Endometrium (tissue), 2 donors: ENCODE data around the gene MGMT.

ENCODE experiments used
- FAIRE-seq: peaks from 2 replicates; lab custom pipeline; 2012; peaks lifted over from hg19 to GRCh38; lab: Jason Lieb, UNC
- donor health status: control.
- donor health status: control.

MGMT gene

DNA sequence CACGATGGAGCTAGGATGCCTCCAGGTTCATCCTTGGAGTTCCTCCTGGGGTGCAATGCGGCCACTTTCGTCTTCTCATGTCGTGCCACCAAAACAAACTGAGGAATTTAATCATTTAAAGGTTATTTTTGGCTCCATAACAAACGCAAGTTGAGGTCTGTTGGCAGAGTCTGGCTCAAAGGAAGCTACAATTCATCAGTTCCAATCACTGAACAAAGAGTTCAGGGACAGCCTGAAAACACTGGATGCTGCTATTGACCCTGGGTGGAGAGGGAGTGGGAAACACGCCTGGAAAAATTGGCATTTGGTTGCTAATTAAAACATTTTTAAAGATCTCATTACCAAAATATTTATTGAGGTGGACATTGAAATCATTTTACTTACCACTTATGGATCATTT lies 11.4 kb upstream of the MGMT start:
- FAIRE-seq: no peak

DNA sequence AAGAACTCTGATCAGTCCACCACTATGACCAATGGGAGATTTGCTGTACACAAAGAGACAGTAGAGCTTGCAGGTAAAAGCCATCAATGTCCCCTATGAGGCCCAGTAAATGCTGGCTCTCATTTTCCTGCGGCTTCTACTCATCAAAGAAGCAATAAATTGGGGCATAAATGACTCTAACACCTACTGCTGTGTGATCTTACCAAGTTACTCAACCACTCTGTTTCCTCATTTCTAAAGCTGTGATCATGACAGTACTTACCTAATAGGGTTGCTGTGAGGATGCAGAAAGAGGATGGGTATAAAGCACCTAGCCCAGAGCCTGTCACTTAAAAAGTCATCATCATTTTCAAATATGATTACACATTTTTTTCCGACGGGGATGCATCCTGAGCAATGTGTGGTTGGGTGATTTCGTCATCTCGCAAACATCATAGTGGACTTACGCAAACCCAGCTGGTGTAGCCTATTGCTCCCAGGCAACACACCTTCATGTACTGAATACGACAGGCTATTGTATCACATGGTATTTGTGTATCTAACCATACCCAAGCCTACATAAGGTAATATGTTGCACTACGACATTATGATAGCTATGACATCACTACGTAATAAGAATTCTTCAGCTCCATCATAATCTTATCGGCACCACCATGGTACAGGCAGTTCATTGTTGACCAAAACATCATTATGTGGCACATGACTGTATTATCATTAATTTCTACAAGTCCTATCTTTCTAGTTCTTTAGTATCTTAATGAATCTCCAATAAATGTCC lies 7.1 kb upstream of the MGMT start:
- FAIRE-seq: no peak

DNA sequence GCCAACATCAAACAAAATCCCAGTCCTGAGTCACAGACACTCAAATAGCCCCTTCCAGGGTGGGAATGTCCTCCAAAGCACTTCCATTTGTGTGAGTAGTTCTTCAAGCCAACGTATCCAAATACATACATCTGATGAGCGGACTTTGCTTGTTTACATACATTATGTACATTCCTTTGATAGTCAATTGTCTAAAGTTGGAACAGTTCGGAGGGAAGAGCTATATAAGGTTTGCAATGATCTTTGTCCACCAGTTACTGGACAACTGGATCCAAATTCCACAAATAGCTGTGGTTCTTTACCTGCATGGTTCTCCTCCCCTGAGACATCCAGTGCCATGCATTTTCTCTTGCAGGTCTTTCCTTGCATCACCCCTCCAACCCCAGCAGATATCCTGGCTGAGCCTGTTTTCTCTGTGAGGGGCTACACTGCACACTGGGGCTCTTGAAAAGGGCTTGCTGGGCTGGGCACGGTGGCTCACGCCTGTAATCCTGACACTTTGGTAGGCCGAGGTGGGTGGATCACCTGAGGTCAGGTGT lies 4.7 kb upstream of the MGMT start:
- no peak for FAIRE-seq

DNA sequence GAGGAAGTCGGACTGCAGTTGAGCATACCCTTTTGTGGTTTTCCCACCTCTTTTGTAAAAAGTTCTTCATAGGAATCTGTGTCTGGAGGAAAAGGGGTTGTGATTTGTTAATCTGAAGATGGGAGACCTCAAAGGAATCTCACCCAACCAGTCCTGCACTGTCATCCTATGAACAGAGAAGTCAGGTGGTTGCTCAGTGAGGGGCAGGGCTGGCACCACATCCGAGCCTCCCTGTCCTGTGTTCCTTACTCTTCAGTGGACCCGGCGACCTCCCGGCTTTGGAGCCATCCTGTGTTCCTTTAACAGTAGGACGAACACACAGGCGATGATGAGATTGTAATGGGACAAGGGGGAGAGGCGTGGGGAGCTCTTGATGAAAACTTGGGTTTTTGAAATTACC lies 2.8 kb upstream of the MGMT start:
- no peak for FAIRE-seq

DNA sequence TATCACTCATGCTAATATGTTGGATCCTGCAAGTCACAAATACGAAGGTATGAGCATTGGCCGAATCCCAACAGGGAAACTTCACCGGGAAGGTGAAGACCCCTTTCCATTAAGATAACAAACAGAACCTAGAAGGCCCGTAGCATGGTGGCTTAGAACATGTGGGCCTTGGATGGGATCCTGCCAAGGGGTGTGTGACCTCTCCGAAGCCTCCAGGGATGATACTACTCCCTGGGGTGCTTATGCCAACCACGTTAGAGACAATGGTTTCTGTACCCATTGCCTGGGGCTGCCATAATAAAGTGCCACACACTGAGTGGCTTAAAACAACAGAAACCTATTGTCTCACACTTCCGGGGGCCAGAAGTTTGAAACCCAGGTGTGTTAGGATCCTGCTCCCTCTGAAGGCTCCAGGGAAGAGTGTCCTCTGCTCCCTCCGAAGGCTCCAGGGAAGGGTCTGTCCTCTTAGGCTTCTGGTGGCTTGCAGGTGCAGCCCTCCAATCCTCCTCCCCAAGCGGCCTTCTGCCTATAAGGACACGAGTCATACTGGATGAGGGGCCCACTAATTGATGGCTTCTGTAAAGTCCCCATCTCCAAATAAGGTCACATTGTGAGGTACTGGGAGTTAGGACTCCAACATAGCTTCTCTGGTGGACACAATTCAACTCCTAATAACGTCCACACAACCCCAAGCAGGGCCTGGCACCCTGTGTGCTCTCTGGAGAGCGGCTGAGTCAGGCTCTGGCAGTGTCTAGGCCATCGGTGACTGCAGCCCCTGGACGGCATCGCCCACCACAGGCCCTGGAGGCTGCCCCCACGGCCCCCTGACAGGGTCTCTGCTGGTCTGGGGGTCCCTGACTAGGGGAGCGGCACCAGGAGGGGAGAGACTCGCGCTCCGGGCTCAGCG lies 992 bp upstream of the MGMT start:
- FAIRE-seq: no peak

DNA sequence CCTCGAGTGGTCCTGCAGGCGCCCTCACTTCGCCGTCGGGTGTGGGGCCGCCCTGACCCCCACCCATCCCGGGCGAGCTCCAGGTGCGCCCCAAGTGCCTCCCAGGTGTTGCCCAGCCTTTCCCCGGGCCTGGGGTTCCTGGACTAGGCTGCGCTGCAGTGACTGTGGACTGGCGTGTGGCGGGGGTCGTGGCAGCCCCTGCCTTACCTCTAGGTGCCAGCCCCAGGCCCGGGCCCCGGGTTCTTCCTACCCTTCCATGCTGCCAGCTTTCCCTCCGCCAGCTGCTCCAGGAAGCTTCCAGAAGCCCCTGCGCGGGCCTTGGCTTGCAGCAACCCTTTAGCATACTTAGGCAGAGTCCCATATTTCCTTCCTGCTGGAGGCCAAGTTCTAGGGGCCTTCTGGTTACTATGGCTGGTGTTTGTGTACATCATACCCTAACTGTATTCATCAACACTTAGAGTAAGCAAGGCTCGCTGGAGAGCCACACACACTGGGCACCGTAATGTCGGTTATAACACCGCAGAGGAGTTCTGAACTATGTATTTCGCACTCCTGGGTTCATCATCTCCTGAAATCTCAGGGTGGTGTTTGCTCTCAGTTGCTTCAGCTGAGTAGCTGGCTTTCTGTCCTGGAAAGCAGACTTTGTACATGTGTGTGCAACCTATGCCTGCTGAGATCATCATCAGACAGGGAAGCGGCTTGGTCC lies 471 bp downstream of the MGMT start:
- FAIRE-seq: no peak

DNA sequence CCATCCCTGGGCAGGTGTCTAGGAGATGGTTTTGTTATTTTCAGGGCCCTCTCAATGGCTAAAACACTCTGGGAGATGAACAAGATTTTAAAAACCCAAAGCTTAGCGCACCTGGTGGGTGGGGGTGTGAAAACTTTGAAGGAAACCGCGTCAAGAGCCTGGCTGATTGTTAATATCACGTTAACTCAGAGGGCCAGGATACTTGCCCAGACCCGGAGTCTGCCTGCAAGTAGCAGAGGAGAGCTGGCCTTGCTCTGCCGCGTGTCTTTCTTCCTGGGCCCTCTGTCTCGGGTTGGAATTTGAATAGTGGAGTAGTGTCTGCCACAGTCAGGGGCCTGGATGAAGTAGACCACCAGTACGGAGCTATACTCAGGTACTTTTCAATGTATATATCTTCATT lies 1.1 kb downstream of the MGMT start:
- no peak for FAIRE-seq

DNA sequence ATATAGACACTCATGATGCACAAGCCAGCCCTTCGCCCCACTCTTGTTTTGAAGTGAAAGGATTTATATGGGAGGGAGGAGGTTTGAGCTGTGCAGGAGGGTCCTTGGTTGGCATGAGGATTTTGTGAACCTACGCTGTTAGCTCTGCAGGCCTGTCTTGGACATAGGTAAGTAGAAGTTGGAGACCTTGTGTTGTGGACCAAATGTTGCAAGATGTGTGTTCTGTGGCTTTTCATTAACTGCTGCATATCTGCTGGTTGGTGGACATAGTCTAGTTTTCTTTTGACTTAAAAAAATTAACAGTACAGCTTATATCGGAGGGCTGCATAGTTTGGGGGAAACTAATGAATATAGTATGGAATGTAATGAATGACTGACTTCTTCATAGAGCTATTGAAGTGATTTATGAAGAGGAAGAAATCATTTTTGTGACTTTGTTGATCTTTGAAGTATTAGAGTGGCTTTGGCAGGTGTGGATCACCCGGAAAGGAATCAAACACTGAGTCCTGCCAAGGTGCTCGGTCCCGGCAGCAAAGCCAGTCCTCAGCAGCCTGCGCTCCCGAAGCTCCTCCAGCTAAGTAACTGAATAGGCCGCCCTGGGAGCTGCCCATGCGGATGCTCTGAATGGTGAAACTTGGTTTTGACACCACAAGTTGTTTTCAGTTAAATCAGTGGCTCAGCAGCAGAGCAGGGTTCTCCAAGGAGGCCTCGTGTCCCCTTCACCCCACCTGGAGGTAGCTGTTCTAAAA lies 3.2 kb downstream of the MGMT start:
- FAIRE-seq: no peak

DNA sequence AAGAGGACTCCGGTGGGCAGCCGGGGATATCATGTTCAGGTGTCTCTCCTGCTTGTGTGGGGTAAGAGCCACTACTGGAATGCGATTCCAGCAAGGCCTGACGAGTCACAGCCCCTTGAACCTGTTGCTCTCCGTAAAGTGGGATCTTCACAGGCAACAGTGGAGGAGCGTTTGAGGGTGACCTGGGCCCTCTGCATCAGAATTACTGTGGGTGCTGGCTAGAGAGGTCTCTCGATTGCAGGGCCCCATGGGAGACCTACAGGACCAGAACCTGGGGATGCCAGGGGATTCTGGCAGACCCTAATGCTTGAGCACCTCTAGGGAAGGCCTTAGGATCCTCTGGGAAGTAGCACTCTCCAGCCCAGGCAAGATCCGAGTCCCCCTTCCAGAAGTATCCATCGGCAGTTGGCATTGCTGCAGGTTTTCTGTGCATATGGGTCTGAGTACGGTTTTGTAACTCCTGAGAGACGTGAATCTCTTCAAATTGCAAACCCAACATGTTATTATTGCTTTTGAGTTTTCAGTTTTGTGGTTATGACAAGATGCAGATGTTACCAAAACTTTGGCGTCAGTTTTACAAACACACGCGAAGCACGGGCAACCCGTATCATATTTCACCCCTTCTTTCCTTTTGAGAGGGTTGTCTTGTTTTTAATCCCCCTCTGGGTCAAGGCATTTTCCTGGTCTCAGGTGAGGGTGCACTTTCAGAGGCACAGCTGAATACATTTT lies 4.6 kb downstream of the MGMT start:
- no peak for FAIRE-seq

DNA sequence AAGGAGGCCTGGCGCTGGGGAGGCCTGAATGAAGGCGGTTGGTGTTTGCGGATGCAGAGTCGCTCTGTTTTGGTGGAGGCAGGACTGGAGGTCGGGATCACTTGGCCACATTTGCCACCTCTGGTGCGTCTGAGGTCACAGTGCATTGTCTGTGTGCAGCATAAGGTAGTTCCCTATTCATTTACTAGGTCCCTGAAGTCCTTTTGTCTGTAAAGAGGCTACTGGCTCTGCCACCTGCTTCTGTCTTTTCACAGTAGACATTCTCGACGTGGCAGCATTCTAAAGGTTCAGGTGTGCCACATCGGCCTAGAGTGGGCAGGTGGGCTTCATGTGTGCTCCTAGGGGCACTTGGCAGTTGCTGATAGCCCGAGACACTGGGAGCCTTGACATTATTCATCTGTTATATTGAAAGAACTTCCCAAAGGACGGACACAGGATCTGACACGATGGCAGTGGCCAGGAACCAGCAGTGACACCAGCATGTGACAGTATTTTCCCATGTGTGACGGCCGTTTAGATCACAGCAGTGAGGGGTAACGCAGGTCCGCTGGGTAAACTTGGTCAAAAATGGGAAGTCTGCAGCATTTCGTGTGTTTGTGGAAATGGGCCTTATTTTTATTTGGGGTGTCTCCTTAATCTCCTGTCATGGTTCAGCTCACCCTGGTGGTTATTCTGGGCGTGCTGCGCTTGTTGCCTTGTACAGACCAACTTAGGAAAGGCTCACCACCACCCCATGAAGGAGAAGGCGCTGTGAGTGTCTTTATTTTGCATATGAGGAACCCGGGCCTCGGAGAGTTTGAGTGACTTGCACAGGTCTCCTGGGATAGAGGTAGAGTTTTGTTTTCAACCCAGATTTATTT lies 5.9 kb downstream of the MGMT start:
- no peak for FAIRE-seq

DNA sequence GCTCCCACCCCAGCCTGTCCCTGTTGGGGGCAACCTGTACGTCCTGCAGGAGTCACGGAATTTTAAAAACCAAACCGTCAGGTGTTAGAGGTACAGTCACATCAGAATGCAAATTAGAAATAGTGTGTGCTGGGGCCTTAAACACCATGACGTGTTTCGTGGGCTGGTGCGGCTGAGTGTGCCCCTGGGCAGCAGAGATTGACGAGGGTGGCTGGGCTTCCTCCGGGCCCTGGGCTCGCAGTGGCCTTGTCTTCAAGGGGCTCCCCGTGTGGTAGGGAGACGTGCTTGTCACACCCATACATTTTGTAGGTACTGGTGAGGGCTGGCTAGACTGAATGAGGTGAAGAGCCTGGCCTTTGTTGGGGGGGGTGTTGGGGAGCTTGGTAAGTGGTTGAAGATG lies 7.6 kb downstream of the MGMT start:
- no peak for FAIRE-seq

DNA sequence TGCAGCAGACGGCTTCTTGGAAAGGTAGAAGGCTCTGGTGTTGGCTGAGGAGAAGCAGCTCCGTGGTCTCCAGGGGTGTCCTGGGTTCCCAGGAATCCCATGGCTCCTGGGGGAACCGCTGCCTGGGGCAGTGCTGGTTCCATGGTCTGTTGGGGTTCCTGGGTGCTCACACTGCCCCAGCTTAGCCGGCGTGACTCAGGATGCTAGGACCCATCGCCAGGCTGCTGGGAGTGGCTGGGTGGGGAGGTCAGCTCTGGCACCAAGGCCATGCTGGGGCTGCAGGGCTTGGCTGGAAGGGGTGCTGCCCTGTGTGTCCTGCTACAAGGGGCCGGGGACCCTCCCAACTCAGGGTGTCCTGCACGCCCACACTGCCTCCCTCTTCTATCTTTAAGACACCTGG lies 9.4 kb downstream of the MGMT start:
- no peak for FAIRE-seq

DNA sequence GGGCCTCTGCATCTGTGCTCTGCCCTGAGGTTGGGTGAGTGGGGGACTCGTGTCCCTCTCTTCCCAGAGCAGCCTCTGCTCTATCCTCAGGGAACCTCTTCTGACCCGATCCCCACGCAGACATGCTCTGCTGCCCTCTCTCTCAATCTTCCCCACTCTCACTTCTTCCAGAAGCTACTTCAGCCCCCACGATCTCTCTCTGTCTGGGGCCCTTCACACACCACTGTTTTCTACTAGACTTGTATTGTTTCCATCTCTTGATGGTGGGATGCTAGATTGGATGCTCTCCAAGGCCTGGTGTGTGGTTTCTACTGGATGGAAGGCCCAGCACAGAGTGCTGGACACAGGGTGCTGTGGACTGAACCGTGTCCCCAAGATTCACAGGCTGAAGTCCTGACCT lies 10.0 kb downstream of the MGMT start:
- no peak for FAIRE-seq

DNA sequence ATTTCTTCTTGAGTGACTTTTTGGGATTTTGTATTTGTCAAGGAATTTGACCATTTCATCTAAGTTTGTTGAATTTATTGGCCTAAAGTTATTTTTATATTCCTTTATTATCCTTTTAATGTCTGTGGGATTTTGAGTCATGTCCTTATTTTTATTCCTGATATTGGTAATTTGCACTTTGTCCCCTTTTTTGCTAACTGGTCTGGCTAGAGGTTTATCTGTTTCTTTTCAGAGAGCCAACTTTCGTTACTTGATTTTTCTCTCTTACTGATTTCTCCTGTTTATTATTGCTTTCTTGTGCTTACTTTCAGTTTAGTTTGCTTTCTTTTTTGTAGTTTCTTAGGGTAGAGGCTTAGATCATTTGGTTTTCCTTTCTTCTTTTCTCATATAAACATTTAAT lies 14.6 kb downstream of the MGMT start:
- FAIRE-seq: no peak

DNA sequence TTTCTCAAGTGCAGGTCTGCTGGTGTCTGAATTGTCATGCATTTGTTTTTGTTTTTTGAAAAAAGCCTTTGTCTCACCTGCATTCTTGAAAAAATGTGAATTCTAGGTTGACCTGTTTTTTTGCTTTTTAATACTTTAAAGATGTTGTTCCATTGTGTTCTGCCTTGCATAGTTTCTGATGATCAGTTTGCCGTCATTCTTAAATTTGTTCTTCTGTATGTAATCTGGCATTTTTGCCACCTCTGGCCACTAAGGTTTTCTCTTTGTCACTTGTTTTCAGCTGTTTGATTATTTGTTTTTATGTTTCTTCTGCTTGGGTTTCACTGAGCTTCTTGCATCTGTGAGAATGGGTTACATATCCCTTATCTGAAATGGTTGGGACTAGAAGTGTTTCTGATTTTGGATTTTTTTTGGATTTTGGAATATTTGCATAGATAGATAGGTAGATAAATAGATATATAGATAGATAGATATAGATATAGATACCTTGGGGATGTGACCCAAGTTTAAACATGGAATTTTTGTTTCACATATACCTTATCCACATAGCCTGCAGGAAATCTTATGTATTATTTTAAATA lies 16.5 kb downstream of the MGMT start:
- FAIRE-seq: no peak

DNA sequence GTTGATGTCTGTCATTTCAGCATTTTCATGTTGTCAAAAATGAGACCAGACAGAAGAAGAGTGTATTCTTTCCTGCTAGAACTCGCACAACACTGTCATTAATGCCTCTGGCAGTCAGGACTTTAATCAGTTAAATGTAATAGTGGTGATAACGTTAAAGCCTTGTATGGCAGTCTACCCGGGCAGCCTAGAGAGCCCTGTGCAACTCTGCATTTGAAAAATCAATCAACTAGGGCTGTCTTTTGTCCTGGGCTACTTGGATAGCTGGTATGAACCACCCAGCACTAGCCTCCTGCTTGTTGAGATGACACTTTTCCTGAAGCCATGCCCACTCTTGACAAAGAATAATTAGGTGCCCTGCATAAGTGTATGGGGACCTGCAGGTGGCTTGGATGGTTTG lies 19.8 kb downstream of the MGMT start:
- FAIRE-seq: no peak

DNA sequence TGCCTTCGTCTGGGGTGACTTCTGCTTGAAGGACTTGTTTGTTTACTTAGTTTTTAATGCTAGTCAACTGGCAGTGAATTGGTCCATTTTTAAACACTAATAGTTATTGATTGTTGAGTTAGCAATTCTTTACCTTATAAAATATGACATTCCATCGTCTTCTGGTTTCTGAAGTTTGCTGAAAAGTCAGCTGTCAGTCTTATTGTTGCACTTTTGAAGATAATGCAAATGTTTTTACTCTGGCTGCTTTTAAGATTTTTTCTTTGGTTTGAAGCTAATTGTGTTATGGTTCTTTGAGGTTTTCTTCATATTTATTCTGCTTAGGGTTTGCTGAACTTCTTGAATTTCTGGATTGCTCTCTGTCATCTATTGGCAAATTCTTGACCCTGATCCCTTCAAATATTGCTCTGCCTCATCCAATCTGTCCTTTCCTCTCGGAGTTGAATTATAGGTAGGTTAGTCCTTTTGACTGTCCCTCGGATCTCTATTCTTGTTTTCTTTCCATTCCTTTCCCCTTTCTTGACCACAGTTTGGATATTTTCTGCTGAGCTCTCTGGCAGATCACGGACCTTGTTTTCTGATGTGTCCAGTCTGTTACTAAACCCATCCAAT lies 24.2 kb downstream of the MGMT start:
- FAIRE-seq: no peak

DNA sequence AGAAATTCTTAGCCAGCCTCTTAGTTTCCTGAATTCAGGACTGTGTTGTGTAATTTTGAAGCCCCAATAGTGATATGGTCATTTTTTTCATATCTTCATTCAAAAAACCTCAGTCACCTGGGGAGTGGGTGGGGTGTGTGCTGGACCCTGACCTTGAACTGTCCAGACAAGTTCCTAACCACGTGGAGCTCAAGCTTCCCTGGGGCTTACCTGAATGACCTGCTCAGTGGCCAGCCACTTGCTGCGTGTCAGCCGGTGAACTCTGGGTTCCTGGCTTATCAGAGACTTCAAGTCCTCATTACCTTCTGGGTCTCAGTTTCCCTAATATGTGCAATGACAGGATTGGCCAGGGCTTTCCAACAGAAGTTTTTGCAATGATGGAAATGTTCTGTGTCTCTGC lies 27.1 kb downstream of the MGMT start:
- no peak for FAIRE-seq

DNA sequence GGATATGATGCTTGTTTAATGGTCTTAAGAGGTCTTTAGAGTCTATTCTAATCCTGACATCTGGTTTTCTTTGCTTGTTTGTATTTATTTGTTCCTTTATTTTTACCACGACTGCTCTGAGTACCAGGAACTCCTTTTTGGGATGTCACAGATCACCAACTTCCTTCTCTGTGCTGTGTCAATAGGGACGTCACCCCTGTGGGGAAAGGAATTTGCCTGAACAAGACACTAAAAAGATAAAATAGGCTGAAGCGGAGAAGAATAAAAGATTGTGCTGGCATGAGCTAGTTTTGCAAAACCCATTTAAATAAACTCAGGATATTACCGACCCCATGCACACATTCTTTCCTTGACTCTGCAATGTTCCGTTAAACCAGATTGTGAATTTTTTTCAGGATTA lies 27.7 kb downstream of the MGMT start:
- peak; percentile 84 for FAIRE-seq
